Loucy (cell line): ENCODE results near the gene RTP3.

Source experiments
- H2AFZ ChIP-seq: fragments of 200-600 bp; sonication (generic); 2 replicates; pipeline ENCODE4 v1.6.0; 2016; ENCODE audit warnings: antibody characterized with exemption, mild to moderate bottlenecking, low read length, moderate library complexity
- H3F3A ChIP-seq: fragments of 200-600 bp; 2 replicates; pipeline ENCODE4 v1.6.0; 2016; ENCODE audit warnings: antibody characterized with exemption, low read depth, mild to moderate bottlenecking
- H3K27me3 ChIP-seq: fragments of 200-600 bp; sonication (generic); 2 replicates; pipeline ENCODE4 v1.6.1; 2014; ENCODE audit warnings: low read length, mild to moderate bottlenecking; ENCODE audit not compliant: insufficient read depth, poor library complexity, severe bottlenecking
- H3K36me3 ChIP-seq: fragments of 200-600 bp; sonication (generic); 2 replicates; pipeline ENCODE4 v1.6.1; 2016; ENCODE audit warnings: low read length; ENCODE audit not compliant: insufficient read depth
- H3K4me1 ChIP-seq: fragments of 200-600 bp; sonication (generic); 2 replicates; pipeline ENCODE4 v1.5.1; 2014; ENCODE audit warnings: low read length, mild to moderate bottlenecking; ENCODE audit not compliant: insufficient read depth, poor library complexity, severe bottlenecking
- H3K4me2 ChIP-seq: fragments of 200-600 bp; sonication (generic); 2 replicates; pipeline ENCODE4 v1.6.0; 2014; ENCODE audit warnings: antibody characterized with exemption, low read length, low read depth, mild to moderate bottlenecking; ENCODE audit not compliant: poor library complexity, severe bottlenecking
- H3K4me3 ChIP-seq: fragments of 200-600 bp; sonication (generic); 2 replicates; pipeline ENCODE4 v1.5.1; 2014; ENCODE audit warnings: low read length, mild to moderate bottlenecking, mixed read lengths; ENCODE audit not compliant: poor library complexity, severe bottlenecking
- H3K79me2 ChIP-seq: fragments of 200-600 bp; sonication (generic); 2 replicates; pipeline ENCODE4 v1.6.1; 2014; ENCODE audit warnings: low read length; ENCODE audit not compliant: insufficient read depth
- H3K9ac ChIP-seq: fragments of 200-600 bp; sonication (generic); 2 replicates; pipeline ENCODE4 v1.6.0; 2014; ENCODE audit warnings: mild to moderate bottlenecking, low read depth, low read length, moderate library complexity; ENCODE audit not compliant: poor library complexity, severe bottlenecking
- H3K9me2 ChIP-seq: fragments of 200-600 bp; sonication (generic); replicated peaks from 2 replicates; pipeline ENCODE4 v1.6.1; 2016; ENCODE audit warnings: low read depth, low read length, mixed read lengths
- H3K9me3 ChIP-seq: fragments of 200-600 bp; sonication (generic); 2 replicates; pipeline ENCODE4 v1.6.1; 2014; ENCODE audit warnings: mild to moderate bottlenecking, antibody characterized with exemption, low read length, low read depth; ENCODE audit not compliant: insufficient read depth
- H4K20me1 ChIP-seq: fragments of 200-600 bp; sonication (generic); 2 replicates; pipeline ENCODE4 v1.6.0; 2014; ENCODE audit warnings: antibody characterized with exemption, low read length, mild to moderate bottlenecking; ENCODE audit not compliant: insufficient read depth, poor library complexity, severe bottlenecking
- EZH2phosphoT487 ChIP-seq: fragments of 200-600 bp; IDR thresholded peaks from 2 replicates; pipeline ENCODE4 v1.6.1; 2018; ENCODE audit warnings: antibody characterized with exemption, mild to moderate bottlenecking, moderate library complexity, borderline replicate concordance
- TF ChIP-seq, protein P1 (sequence below): fragments of 200-600 bp; sonication (generic); conservative IDR thresholded peaks from 2 replicates; pipeline ENCODE4 v1.5.1; 2014; ENCODE audit warnings: mild to moderate bottlenecking, antibody characterized with exemption, low read length

The RTP3 gene

DNA sequence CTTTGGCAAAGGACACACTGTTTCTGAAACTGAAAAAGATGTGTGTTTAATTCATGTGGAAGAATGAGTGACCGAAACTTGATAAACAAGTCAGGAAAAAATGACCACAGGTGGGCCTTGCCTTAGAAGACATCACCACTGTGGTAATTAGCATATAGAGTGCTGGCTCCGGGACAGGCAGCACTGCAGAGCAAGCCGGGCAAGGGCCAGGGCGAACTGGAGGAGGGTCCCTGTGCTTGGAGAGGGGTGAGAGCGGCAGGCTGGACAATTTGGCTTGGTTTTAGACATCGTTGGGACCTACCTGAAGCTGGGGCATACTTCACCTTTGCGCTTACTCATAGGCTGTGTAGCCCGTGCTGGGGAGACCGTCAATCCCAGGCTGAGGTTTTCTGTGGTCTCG, 8.2 kb downstream of the RTP3 start:
- TF ChIP-seq, protein P1, sequence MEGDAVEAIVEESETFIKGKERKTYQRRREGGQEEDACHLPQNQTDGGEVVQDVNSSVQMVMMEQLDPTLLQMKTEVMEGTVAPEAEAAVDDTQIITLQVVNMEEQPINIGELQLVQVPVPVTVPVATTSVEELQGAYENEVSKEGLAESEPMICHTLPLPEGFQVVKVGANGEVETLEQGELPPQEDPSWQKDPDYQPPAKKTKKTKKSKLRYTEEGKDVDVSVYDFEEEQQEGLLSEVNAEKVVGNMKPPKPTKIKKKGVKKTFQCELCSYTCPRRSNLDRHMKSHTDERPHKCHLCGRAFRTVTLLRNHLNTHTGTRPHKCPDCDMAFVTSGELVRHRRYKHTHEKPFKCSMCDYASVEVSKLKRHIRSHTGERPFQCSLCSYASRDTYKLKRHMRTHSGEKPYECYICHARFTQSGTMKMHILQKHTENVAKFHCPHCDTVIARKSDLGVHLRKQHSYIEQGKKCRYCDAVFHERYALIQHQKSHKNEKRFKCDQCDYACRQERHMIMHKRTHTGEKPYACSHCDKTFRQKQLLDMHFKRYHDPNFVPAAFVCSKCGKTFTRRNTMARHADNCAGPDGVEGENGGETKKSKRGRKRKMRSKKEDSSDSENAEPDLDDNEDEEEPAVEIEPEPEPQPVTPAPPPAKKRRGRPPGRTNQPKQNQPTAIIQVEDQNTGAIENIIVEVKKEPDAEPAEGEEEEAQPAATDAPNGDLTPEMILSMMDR = no peak

DNA sequence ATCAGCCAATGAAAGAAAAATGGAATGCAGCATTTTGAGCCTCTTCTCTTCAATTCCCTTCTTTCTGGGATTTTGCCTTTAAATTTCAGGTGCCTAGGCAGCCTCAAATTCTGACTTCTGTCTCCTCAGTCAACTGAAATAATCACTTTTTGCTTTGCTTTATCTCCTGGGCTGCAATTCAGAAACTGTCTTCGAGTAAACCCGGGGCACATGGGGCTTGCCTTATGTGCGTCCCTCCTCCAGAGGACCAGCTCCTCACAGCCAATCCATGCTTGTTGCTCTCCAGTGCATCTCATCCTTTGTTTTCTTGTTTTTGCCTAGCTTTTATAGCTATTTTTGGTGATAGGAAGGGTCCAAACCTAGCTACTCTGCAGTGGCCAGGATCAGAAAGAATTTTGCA, 8.8 kb downstream of the RTP3 start:
- no peak overlapping the region for H3K4me2 ChIP-seq
- no peaks in the 10 kb centered on the region for H3K9me3 ChIP-seq
- H3K4me3 ChIP-seq = no peak overlapping the region
- no peak overlapping the region for H2AFZ ChIP-seq
- no peak overlapping the region for H3K9ac ChIP-seq
- no peaks in the 10 kb centered on the region for H3K27me3 ChIP-seq
- H3K4me1 ChIP-seq = peaks cover 23% of the 10 kb centered on the region
- H3K79me2 ChIP-seq = no peaks in the 10 kb centered on the region
- no peaks in the 10 kb centered on the region for H3K36me3 ChIP-seq
- H3K9me2 ChIP-seq = no peaks in the 10 kb centered on the region
- TF ChIP-seq, protein P1 = no peak
- TF ChIP-seq EZH2phosphoT487 = no peak
- H4K20me1 ChIP-seq = no peaks in the 10 kb centered on the region
- H3F3A ChIP-seq = no peaks in the 10 kb centered on the region

More for the DNA sequence above, 8.2 kb downstream of the RTP3 start:
- Histone ChIP-seq H3K9ac (no peak overlapping the region), H3K9me2 (no peaks in the 10 kb centered on the region), H3K36me3 (no peaks in the 10 kb centered on the region), H3K4me2 (no peak overlapping the region), H3F3A (no peaks in the 10 kb centered on the region), H2AFZ (no peak overlapping the region), H4K20me1 (no peaks in the 10 kb centered on the region), H3K9me3 (no peaks in the 10 kb centered on the region), H3K4me1 (peaks cover 29% of the 10 kb centered on the region), H3K27me3 (no peaks in the 10 kb centered on the region), H3K79me2 (no peaks in the 10 kb centered on the region), H3K4me3 (no peak overlapping the region)

DNA sequence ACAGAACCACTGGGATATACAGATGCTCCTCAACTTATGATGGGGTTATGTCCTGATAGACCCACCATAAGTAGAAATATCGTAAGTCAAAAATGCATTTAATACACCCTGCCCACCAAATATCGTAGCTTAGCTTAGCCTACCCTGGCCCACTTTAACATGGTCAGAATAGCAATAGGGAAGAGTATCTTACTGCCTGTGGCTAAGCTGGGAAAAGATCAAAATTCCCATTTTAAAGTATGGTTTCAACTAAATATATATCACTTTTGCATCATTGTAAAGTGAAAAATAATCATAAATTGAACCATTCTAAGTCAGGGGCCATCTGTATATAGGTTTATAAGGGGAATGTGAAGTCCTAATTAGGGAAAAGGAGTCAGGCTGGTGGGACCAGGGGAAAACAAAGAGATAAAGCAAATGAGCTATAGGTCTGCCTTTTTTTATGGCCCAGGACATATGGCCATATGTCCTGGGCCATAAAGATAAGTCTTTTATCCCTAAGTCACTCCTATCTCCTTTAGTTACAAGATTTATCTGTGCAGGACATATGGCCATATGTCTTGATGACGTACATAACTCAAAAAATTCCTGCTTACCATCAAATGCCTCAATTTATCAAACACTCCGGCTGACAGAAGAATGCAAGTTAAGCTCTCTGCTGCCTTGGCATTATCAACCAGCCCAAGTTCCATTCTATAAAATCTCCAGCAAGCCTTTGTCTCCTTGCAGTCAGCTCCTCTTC, 11.2 kb downstream of the RTP3 start:
- no peaks in the 10 kb centered on the region for H3K79me2 ChIP-seq
- no peak overlapping the region for H2AFZ ChIP-seq
- H3F3A ChIP-seq = no peaks in the 10 kb centered on the region
- H3K9ac ChIP-seq = no peak overlapping the region
- no peaks in the 10 kb centered on the region for H3K27me3 ChIP-seq
- TF ChIP-seq, protein P1 = no peak
- TF ChIP-seq EZH2phosphoT487 = no peak
- H3K4me3 ChIP-seq = no peak overlapping the region
- no peaks in the 10 kb centered on the region for H3K9me3 ChIP-seq
- H3K4me2 ChIP-seq = no peak overlapping the region
- H3K4me1 ChIP-seq = no peaks in the 10 kb centered on the region
- no peaks in the 10 kb centered on the region for H3K9me2 ChIP-seq
- no peaks in the 10 kb centered on the region for H4K20me1 ChIP-seq
- no peaks in the 10 kb centered on the region for H3K36me3 ChIP-seq
